H1 (cell line): Measurements from ENCODE around the gene FBXO46. TPM values are rescaled to one million over a fixed set of nuclear protein-coding genes. Genes with fewer than 3 reads are reported as not detected.
A peak's percentile ranks its signal among the peaks of the same experiment; 100 is the strongest.

Experiments used
- CREB1 ChIP-seq: IDR thresholded peaks from 2 replicates; pipeline ENCODE4 v1.6.1; 2012; ENCODE audit warnings: inconsistent platforms
- CTBP2 ChIP-seq: IDR thresholded peaks from 2 replicates; pipeline ENCODE4 v1.7.0; 2011; ENCODE audit warnings: borderline replicate concordance, mild to moderate bottlenecking, moderate library complexity, mixed read lengths, low read length; ENCODE audit not compliant: insufficient read depth, insufficient read length
- EZH2 ChIP-seq: fragments of 200-600 bp; sonication (generic); IDR thresholded peaks from 2 replicates; pipeline ENCODE4 v1.7.1; 2012; ENCODE audit warnings: low read depth, mild to moderate bottlenecking, moderate library complexity, low read length, inconsistent platforms; ENCODE audit not compliant: severe bottlenecking
- GTF2F1 ChIP-seq: IDR thresholded peaks from 2 replicates; pipeline ENCODE4 v1.6.1; 2012; ENCODE audit warnings: low read depth, low read length, improper control_type of control experiment, borderline replicate concordance
- RXRA ChIP-seq: IDR thresholded peaks from 2 replicates; pipeline ENCODE4 v1.6.1; 2011; ENCODE audit warnings: low read depth, mild to moderate bottlenecking, low read length, moderate library complexity; ENCODE audit not compliant: insufficient read depth
- SIX5 ChIP-seq: IDR thresholded peaks from 2 replicates; pipeline ENCODE4 v1.6.1; 2011; ENCODE audit warnings: mild to moderate bottlenecking, low read depth, low read length
- SP1 ChIP-seq: IDR thresholded peaks from 2 replicates; pipeline ENCODE4 v1.6.1; 2011; ENCODE audit warnings: low read depth, low read length
- SP2 ChIP-seq: IDR thresholded peaks from 2 replicates; pipeline ENCODE4 v1.6.1; 2012; ENCODE audit warnings: mild to moderate bottlenecking, low read length, inconsistent platforms
- TBP ChIP-seq: IDR thresholded peaks from 2 replicates; pipeline ENCODE4 v1.6.1; 2011; ENCODE audit warnings: low read depth, low read length, improper control_type of control experiment
- TEAD4 ChIP-seq: IDR thresholded peaks from 2 replicates; pipeline ENCODE4 v1.6.1; 2012; ENCODE audit warnings: low read depth, low read length, inconsistent platforms, mixed read lengths
- ZNF274 ChIP-seq: IDR thresholded peaks from 2 replicates; pipeline ENCODE4 v1.7.0; 2012; ENCODE audit warnings: low read length, borderline replicate concordance; ENCODE audit errors: extremely low read depth
- polyA plus RNA-seq, 7 experiments: library from polyadenylated mRNA; depleted of rRNA in 3 of 7; stranded (reverse) in 5 of 7; unstranded in 2 of 7; fragments of >200 nt in 5 of 7; fragments of 200-250 nt in 2 of 7; gene quantifications; 1 replicate in 5 of 7; 2 replicates in 1 of 7; 4 replicates in 1 of 7; pipeline versions ENCODE4 v1.2.1 to v1.2.3, GENCODE V29; 2011 to 2013; ENCODE audit warnings: missing spikeins in 2 of 7, mixed read lengths in 2 of 7
- total RNA-seq: library from RNA; stranded (reverse); fragmentation: NEBNext Ultra II Directional; extraction: Animal tissue kit (Norgen Biotek cat#: 25700); gene quantifications from 2 replicates; pipeline ENCODE4 v1.2.1, GENCODE V29; 2021
- TF ChIP-seq, protein P1 (sequence below): IDR thresholded peaks from 2 replicates; pipeline ENCODE4 v1.6.1; 2012; ENCODE audit warnings: low read length, inconsistent platforms

Gene FBXO46
- total and polyA plus RNA-seq, 2 of the 8 experiments (the other 6 are each of a cell fraction or from before 2014, with no cell fraction given): 11.2 to 38.9 TPM

- TF ChIP-seq, protein P1, sequence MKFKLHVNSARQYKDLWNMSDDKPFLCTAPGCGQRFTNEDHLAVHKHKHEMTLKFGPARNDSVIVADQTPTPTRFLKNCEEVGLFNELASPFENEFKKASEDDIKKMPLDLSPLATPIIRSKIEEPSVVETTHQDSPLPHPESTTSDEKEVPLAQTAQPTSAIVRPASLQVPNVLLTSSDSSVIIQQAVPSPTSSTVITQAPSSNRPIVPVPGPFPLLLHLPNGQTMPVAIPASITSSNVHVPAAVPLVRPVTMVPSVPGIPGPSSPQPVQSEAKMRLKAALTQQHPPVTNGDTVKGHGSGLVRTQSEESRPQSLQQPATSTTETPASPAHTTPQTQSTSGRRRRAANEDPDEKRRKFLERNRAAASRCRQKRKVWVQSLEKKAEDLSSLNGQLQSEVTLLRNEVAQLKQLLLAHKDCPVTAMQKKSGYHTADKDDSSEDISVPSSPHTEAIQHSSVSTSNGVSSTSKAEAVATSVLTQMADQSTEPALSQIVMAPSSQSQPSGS: no peak; the same call in 1 of the 2 replicates
- TF ChIP-seq SP1: peak; percentile 81; the same call in 1 of the 2 replicates
- no peak for TF ChIP-seq ZNF274
- no peak for TF ChIP-seq SP2
- no peak for TF ChIP-seq CTBP2
- TF ChIP-seq RXRA: no peak
- no peak for TF ChIP-seq TEAD4
- TF ChIP-seq GTF2F1: no peak
- no peak for TF ChIP-seq EZH2
- no peak for TF ChIP-seq SIX5
- TF ChIP-seq TBP: no peak; the same call in 1 of the 2 replicates
- peak; percentile 61; the same call in 1 of the 2 replicates for TF ChIP-seq CREB1
Observed at GRCh38 chr19:45770192-45771101, 39.8 kb upstream of the FBXO46 start (continued).
